Measurements from ENCODE around the gene RAD21L1.

The RAD21L1 gene

DNA sequence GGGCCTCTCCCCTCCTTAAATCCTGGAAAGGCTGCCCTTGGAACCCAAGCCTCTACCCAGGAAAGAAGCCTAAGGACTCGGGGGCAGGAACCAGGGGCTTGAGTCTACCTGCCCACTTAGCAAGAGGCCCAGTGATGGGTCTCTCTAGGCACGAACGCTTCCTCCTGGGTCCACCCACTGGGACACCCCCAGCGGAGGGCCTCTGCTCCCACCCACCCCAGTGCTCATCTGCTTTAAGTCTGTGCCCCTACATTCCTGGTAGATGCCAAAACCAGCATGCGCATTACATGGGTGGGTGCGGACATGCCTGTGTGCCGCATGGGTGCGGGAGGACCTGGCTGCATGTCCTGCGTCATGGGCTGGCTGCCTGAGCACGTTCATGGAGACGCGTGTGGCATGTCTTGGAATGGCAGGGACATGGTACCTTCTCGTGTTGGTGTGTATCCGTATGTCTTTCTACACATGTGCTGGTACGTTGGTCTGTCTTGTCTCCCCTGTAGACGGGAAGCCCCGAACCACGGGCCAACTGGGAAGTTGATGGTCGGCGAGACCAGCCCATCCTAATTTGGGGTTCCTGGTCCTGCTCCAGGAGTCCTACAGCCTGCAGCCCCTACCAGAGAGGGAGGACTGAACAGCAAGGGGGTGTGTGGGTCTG, 69.6 kb downstream of the RAD21L1 start:
- DNase-seq (ENCODE audit: low read depth in 3 of 3), result no peak

GRCh38 chr20:1296117-1296610, 70.3 kb downstream of the RAD21L1 start:
- DNase-seq (ENCODE audit: low read depth in 3 of 3), result no peak

GRCh38 chr20:1296922-1297321, 71.1 kb downstream of the RAD21L1 start:
- no peak for DNase-seq (ENCODE audit: low read depth in 3 of 3)

DNA sequence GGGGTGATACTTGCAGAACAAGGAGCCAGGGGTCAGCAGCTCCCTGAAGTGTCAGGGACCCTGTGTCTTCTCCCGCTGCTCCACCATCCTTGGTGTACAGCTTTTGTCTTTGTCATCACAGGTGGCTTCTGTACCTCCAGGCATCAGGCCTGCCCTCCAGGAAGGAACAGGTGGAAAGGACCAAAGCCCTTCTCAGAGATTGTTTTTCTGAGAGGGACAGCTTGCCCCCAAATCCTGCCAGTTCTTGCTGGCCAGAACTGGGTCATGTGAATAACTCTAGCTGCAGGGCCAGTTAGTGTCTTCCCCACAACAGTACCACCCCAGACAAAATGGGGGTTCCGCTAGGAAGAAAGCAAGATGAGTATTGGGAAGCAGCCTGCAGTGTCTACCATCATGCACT, 71.6 kb downstream of the RAD21L1 start:
- no peak for DNase-seq (ENCODE audit: low read depth in 3 of 3)

DNA sequence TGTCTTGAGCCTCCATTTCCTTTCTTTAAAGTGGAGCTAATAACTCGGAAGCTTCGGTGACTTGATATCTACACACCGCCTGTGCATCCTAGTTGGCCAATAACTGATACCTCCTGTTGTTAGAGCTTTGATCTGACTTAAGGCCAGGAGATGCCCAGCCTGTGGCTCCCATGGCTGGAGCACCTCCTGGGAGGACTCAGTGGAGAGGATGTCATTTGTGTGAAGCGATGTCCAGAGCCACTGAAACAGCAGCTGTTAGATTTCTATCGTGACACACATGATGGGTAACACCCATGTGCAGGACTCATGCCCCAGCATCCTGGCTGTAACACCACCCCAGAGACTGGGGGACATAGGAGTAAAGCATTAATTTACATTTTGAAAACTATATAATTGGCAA, 72.3 kb downstream of the RAD21L1 start:
- DNase-seq (ENCODE audit: low read depth in 3 of 3), result no peak

GRCh38 chr20:1298888-1299511, 73.2 kb downstream of the RAD21L1 start:
- no peak for DNase-seq (ENCODE audit: low read depth in 3 of 3)

GRCh38 chr20:1299522-1299921, 73.7 kb downstream of the RAD21L1 start:
- peak in 1 of 3 donors; percentile 11 for DNase-seq (ENCODE audit: low read depth in 3 of 3)

GRCh38 chr20:1300083-1300840, 74.4 kb downstream of the RAD21L1 start:
- no peak for DNase-seq (ENCODE audit: low read depth in 3 of 3)

DNA sequence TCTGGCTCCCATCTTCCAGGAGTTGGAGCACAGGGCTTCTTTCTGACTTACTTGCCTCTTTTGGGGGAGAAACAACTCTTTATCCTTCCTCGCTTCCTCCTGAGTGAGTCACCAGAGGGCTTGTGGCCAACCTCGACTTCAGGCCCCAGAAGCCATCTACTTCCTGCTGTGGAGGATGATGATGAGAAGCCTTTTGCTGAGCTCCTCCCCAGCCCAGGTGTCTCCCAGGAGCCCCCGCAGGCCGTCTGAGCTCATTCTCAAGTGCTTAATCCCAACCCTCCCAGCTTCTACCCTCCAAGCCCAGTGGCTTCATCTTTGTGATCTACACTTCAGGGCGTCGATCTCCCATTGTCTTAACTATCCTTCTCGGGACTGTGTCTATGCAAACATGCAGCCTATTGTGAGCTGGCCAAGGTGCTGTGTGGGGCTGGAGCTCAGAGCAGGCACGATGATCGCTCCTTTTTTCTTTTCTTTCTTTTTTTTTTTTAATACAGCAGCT, 75.2 kb downstream of the RAD21L1 start:
- peak in 2 of 3 donors; percentile 44 to 48 for DNase-seq (ENCODE audit: low read depth in 3 of 3)

- DNase-seq (ENCODE audit: low read depth in 3 of 3), result no peak
These were observed 77.1 kb downstream of the RAD21L1 start for GRCh38 chr20:1302685-1303541.

- no peak for DNase-seq (ENCODE audit: low read depth in 3 of 3)
These were observed 79.1 kb downstream of the RAD21L1 start for GRCh38 chr20:1304710-1305515.

Measured in stimulated activated CD4-positive, alpha-beta T cell treated with anti-CD3 and anti-CD28 coated beads, TNF-alpha, amount 100 ng/mL, for 48 hours (primary cell).